DMS 273 treated with DMSO at 0.1 percent for 48 hours (cell line): Measurements from ENCODE around the gene DMBX1.

Experiments
- DNase-seq: peaks from one replicate; lab custom pipeline; 2025; lab: John Stamatoyannopoulos, UW

The DMBX1 gene

DNA sequence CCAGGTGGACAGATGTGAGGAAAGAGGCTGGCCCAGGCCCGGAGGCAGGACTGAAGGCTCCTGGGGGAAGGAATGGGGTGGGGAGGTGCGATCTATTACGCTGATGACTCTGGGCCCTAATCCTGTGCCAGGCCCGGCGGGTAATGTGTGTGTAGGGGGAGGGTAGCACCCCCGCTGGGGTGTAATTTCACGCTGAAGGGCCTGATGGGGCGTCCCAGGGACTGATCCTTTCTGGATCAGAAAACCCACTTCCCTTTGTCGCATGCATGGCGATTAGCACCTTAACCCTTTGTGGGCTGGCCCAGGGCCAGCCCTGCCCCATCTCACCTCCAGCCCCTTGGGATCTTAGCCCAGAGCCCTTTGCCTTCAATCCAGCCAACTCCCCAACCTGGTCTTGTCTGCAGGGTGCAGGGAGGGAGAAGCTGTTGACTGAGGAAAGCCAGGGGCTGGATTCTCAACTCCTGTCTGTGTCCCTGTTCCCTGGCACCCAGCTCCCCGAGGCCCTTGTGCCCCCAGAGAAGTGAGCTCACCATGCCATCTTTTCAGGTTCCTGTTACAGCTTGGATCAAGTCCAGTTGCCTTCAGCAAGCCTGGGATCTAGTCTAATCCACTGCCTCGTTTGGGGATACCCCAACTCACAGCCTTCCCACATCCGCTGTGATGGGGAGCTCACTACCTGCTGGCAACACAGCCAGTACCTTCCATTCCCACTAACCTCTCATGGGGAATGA, 35.8 kb downstream of the DMBX1 start:
- DNase-seq, result no peak

DNA sequence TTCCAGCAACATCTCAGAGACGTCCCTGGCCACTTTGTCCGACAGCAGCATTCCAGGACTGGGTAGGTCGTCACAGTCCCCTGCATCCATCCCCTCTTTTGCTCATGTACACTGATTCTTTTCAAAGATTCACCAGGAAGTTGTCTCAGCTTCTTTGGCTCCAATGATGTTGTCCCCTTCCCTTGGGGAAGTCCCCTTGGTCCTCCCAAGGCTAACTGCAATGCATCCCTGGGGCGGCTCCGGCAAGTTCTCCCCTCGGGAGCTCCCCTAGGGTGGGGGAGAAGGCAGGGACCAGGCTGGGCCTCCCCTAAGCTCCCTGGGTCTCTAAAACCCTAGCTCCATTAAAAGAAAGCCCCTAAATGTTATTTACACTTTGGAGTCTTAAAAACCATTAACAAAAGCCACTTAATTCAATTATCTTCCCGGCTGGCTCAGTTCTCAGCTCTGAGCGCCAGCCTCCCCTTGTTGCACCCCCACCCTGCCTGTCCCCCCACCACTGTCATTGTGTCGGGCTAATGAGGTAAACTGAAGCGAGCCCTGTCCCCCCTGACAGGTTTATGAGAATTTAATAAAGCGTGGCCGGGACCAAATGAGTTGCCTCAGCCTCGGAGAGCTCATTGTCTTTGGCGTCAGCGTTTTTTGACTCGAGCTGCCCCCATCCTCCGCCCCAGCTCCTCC, 36.5 kb downstream of the DMBX1 start:
- DNase-seq, result no peak

DNA sequence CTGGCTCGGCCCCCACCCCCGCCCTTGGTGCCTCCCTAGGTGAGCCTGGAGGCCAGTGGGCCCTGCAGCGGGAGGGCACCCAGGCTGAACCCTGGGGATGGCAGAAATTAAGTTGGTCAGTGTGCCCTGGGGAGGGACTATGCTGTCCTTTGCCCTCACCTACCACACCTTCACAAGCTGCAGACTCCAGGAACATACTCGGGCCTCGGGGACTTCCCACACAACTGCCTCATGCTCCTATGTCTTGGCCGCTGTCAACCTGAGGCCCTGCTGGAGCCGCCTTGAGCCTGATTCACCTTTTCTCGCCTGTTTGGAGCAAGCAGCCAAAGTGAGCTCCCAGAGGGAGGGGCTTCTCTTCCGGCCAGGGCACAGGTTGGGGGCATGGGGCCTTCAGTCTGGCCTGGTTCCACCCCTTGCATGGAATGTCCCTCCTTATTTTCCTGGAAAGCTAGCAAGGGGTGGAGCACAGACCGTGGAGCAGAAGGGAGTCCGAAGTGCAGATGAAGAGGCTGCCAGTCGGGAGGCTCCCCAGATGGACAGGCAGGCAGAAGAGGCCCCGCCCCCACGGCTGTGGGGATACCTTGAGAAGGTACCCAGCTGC, 37.2 kb downstream of the DMBX1 start:
- DNase-seq, result no peak

DNA sequence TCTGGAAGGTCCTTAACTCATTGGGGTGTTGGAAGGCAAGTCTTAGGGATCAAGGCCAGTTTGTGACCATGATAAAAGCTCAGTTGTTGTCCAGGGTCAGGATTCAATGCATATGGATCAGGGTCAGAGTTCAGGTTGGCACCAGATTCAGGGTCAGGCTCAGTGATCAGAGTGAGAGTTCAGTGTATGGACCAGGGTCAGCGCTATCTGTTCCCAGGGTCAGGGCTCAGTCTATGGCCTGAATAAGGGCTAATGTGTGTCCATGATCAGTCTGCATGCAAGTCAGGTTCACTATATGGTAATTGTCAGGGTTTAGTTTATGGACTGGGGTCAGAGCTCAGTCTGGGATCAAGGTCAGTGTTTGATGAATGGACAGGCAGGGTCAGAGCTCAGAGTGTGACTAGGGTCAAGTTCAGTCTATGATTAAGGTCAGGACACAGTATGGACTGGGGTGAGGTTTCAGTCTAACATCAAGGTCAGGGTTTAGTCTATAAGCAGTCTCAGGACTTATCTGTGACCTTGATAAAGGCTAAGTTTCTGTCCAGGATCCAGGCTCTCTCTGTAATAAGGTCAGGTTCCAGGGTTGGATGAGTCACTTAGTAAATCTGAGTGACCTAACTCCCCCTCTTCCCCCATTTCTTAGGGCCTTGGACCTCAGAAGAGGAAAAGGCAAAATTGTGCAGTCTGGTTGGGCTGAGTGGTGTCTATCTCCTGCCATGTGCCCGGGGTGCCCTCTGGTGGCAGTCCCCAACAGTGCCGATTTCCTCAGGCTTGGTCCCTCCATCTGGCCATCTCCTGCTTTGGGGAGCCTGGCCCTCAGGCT, 38.0 kb downstream of the DMBX1 start:
- DNase-seq, result peak; percentile 47

DNA sequence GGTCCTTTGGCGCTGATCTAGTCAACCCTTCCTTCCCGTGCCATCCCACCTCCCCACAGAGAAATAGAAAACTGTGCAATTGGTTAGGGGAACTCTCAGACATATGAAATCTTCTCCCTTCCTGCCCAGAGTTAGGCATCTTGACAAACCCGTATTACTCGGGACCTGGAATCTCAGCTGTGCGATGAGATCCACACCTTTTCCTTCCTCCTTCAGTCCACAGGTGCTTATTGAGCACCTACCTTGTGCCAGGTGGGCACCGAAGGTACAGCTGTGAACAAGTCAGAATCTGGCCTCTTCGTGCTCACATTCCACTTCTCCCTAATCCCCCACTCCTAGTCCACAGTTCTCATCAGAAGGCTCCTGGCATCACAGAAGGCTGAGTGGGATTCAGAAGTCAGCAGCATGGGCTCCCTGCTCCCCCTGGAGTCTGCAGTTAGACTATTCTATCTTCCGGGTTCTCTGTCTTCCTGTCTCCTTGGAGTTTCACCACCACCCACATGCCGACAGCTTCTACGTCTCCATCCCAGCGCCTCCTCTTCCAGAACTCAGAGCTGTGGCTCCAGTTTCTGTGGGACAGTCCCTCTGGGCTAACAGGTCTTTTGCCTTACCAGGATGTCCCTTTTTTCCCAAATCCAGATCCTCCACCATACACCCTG, 38.8 kb downstream of the DMBX1 start:
- no peak for DNase-seq

DNA sequence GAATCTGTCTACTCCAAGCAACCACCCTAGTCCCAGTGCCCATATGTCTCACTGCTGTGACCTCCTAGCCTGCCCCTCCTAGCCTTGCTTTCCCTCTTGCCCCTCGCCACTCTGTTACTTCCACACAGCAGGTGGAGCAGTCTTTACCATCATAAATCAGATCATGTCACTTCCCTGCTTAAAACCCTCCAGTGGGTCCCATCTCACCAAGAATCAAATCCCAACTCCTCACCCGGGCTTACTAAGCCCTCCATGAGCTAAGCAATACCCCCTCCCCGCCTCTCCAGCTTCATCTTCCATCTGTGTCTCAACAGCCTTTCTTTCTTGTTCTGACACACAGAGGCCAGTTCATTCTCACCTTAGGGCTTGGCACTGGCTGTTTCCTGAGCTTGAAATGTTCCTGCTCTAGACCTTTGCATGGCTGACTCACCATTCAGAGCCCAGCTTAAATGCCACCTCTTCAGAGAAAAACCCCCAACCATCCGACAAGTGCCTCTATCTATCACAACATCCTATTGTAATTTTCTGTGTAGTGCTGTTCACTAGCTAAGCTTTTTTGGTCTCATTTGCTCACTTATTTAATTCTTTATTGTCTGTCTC, 39.5 kb downstream of the DMBX1 start:
- no peak for DNase-seq

DNA sequence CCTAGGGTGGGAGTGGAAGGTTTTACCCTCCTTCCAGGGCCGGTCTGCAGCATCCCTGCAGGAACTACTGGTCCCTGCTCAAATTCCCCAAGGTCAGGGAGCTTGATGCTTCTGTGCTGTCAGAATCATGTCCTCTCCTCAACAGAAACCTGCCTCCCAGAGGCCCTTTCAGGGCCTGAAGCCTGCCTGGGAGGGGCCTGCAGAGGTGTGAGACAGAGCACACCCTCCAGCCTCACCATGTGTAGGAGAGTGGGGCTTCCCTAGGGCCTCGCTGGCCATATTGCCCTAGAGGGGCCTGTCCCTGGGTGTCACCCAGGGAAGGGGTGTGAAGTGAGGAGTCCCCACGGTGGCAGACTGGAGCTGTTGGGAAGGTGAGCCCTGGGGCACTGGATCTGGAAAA, 40.7 kb downstream of the DMBX1 start:
- DNase-seq, result no peak

DNA sequence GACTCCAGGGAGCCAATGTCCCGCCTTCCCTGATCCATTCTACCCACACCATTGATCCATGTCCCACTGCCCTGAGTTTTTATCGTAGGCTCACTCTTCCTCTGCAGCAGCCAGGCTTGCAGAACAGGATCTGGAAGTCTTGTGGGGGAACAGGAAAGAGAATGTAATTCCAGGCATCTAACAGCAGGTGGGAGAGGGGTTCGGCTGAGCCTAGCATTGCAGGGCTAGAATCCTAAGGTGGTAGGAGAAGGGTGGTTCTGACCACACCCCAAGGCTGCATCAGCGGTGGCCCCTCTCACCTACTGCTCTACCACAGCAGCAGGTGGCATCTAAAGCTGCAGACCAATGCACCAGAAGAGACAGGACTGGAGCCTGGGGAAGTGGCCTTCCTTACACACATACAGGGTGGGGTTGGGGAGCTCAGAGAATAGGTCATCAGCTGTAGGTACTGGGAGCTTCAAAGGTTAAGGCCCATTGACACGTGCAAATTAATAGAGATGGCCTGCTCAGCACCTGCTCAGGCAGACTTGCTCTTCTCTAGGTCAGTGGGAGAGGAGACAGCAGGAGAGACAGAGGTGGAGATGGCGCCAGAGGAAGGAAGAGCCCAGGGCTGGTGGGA, 41.3 kb downstream of the DMBX1 start:
- DNase-seq, result no peak

DNA sequence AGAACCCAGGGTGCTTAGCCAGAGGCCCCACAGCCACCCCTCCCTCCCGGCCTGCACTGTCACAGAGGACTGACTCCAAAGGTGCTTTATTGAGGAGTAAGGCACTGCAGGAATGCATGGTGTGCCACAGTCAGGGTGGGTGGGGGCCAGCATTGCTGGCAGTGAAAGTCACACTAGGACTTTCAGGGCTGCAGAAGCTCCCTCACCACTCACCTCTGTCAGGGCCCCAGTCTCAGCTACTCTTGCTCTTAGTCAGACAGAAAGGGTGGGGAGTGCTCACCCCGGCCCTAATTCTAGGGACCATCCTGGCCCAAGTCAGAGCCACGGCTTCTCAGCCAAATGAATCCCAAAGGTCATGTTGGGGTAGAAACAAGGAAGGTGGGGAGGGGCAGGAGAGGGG, 42.5 kb downstream of the DMBX1 start:
- no peak for DNase-seq

DNA sequence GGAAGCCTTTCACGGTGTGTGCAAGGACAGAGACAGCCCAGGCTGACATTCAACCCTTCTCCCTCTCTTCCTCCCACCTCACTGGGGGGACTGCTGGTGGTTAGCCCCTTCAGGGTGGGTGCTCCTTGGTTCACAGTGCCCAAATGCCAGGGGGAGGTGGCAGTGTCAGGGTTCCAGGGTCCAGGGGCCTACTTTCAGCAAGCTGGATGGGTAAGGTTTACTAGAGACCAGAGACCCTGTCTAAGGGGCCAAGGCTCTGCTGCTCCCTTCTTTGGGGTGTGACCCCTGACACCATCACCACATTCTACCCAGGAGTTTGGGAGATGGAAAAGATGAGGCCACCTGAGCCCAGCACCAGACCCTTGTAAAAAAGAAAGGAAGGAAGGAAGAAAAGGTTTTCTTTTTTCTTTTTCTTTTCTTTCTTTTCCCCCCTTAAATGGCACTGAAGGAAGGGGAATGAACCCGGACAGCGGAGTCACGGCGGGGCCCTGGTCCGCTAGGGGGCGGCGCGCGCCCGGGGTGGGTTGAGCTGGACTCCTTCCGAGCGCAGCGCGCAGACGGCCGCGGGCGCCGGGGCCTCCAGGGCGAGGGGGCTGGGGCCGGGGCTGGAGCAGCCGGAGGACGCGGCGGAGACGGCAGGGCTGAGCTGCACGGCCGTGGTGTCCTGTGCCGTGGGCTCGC, 43.0 kb downstream of the DMBX1 start:
- no peak for DNase-seq

DNA sequence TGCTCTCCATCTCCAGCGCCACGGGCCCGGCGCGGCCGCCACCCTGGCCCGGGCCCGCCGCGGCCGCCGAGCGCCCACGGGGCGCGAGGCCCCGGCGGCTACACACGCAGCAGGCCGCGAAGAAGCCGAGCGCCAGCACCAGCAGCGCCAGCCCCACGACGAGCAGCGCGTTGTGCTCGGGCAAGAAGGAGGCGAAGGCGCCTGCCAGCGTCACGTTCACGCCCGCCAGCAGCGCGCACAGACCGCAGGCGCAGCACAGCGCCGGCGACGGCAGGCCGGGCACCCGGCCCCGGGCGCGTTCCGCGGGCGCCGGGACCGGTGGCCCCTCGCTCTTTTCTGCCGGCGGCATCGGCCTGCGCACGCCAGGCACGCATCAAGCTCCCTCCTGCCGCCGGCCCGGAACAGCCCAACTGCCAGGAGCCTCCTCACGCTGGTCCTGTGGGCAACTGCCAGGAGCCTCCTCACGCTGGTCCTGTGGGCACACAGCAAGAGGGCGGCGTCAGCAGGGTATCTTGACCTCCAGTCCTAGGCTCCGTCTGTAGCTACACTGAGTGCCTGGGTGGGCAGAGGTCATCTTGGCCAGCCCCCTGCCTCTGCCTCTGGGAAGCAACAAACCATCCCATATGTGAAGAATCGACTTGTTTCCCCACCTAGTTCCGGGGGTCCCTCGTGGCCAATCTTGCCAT, 43.7 kb downstream of the DMBX1 start:
- DNase-seq, result no peak

DNA sequence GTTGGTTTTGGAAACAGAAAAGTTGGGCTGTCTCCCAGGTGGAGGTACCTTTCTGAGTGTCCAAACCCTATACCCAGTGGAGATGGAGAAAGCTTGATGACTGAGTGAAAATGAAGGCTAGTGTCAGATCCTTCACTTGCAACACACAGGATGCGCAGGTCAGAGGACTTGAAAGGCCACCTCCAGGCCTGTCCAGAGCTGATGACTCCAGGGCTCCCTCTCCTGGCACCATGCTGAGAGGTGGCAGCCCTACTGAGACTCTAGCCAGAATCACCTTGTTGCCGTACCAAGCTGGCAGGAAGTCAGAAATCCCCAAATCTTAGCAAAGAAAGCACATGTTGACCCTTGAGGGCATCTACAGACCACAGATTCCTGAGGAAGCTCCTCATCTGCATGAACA, 45.4 kb downstream of the DMBX1 start:
- no peak for DNase-seq

DNA sequence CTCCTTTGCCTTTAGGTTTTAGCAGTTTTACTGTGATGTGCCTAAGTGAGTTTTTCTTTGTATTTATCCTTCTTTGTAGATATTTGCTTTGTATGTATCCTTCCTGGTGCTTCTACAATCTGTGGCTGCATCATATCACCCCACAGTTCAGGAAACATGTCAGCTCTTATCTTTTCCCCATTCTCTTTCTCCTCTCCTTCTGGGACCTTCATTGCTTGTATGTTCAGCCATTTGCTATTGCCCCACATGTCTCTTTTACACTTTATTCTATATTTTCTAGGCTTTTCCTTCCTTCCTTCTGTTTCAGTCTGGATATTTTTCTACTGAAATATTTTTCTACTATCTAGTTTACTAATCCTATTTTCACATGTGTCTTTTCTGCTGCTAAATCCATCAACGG, 46.9 kb downstream of the DMBX1 start:
- DNase-seq, result no peak

DNA sequence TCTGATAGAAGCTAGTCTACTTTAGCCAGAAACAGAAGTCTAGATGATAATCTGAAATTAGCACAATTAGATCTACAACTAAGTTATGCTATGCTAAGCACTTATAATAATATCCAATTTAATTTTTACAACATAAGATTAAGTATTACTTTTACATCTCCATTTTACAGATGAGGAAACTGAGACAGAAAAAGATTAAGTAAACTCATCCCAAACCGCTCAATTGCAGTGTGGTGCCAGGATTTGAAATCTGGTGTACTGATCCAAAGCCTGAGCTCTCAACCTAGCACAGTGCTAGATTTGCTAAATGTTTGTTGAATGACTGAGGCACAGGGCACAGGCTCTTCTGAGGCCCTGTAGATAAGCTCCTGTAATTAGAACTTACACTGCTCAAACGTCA, 48.0 kb downstream of the DMBX1 start:
- DNase-seq, result no peak

DNA sequence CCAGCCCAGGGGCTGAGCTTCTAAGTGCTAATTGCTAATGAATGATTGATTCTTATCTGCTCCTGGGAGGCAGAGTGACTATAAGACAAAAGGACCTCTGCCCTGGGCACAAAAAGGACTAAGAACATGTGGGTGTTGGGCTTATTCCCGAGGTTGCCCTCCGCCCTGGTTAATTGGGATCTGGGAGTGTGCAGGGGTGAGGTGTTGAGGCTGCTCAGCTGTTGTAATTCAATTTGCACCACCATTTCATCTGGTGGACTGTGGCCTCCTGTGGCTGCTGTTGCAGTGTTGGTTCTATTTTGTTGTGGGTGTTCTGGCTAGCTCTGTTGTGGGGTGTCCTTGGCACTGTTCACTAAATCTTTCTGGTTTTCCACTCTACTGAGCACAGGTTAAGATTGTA, 48.5 kb downstream of the DMBX1 start:
- DNase-seq, result no peak
